Measurements from ENCODE around the gene TMEM147. TPM values are rescaled to one million over a fixed set of nuclear protein-coding genes. Genes with fewer than 3 reads are reported as not detected.

The TMEM147 gene, protein sequence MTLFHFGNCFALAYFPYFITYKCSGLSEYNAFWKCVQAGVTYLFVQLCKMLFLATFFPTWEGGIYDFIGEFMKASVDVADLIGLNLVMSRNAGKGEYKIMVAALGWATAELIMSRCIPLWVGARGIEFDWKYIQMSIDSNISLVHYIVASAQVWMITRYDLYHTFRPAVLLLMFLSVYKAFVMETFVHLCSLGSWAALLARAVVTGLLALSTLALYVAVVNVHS
- total RNA-seq, result 48.7 and 50.9 TPM in 2 replicates

GRCh38 chr19:35545001-35545854 lies at the start of gene TMEM147:
Gene TMEM147, plus strand, starts transcription at chr19:35545626. Its CDS starts 114 bp downstream, at chr19:35545740.

GRCh38 chr19:35513628-35514281 lies 31.7 kb upstream of the TMEM147 start, which contains the start of gene DMKN:
Gene DMKN, minus strand, starts transcription at chr19:35513649. Its CDS starts 174 bp downstream, at chr19:35513475.

GRCh38 chr19:35528218-35529038 lies 17.0 kb upstream of the TMEM147 start, which contains the start of gene SBSN:
Gene SBSN, minus strand, starts transcription at chr19:35528311. Its CDS starts 30 bp downstream, at chr19:35528281.

DNA sequence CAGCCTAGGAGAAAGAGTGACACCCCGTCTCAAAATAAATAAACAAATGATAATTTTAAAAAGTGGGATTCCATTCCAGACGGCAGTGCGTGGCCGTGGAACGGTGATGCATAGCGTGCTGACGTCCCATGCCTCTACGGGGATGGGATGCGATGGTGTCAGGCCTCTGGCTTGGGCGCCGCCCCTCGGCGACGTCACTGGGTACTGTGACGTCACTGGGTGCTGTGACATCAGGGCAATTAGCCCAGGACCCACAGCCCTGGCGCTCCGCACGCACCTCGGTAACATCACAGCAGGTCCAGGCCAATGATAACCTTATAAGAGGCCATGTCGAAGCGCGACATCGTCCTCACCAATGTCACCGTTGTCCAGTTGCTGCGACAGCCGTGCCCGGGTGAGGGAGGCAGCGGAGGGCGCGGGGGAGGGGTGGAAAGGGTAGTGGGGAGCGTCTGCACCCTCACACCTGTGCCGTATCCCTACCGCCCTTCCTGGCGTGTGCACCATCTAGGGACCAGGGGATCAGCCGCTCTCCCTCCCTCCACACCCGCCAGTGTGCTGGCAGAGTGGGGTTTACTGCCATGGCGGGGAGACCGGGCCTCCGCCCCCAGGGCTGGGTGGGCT lies 12.1 kb upstream of the TMEM147 start, which contains the start of gene GAPDHS:
TSS of gene GAPDHS (plus strand) at position 256 of the 621 bp plus-strand sequence. CDS start at position 328, 72 bp downstream.

DNA sequence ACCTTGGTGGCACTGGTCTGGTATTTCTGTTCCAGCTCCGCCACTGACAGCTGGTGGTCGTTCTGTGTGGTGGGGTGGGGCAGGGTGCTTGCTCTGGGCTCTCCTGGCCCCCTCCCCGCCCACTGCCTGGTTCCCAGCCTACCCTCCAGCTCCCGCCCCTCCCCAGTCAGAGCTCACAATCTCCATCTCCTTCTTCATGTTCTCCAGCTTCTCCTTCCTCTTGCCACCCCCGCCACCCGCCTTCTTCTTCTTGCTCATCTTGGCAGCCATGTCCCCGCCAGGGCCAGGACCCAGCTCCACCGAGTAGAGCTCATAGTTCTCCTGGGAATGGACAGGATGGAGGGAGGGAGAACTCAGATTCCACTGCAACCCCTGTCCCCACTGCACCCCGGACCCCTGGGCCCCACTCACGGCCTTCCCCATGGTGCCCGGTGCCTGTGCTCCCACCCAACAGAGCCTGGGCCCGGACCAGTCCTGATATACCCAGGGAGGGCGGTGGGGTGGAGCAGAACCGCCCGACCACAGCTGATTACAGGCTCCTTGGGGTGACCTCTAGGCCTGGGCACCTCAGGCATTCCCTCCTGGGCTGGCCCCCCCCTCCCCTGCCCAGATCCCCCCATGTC lies 17.9 kb downstream of the TMEM147 start, which contains the start of gene ATP4A:
TSS of gene ATP4A (minus strand) at position 452 of the 623 bp plus-strand sequence. CDS start at position 423, 29 bp downstream.

DNA sequence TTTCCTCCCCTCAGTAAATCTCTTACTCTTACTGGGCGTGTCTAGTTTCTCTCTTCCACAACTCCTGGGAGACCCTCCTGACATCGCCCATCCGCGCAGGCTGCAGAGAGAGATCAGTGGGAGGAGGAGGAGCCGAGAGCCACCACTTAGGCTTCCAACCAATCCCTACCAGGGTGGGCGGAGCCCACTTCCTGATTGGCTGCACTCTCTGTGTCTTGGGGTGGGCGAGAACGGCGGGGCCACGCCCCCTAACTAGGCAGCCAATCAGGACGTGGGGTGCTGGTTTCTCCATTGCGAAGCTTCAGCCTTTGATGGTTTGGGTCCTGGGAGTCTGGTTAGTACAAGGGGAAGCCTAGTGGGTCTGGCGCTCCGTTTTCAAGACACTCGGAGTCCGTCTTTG lies 40.4 kb downstream of the TMEM147 start, which contains the start of gene PMIS2:
TSS of gene PMIS2 (plus strand) at position 326 of the 400 bp plus-strand sequence. CDS start 87 bp downstream, outside the sequence.

Other genes with a start within 250 kb of the TMEM147 start
- 0.11 and 0.26 TPM in 2 replicates for gene CD22, start 216.4 kb upstream of the TMEM147 start, total RNA-seq
- gene FFAR1, start 197.7 kb upstream of the TMEM147 start, total RNA-seq, result not detected in 2 replicates
- not detected in 2 replicates for gene FFAR3, start 187.2 kb upstream of the TMEM147 start, total RNA-seq
- gene GPR42, start 174.6 kb upstream of the TMEM147 start, total RNA-seq, result not detected in 2 replicates
- gene FFAR2, start 97.4 kb upstream of the TMEM147 start, total RNA-seq, result not detected in 2 replicates
- gene KRTDAP, start 55.2 kb upstream of the TMEM147 start, total RNA-seq, result not detected in 2 replicates
- gene DMKN, start 32.0 kb upstream of the TMEM147 start, total RNA-seq, result not detected in 2 replicates
- gene SBSN, start 17.3 kb upstream of the TMEM147 start, total RNA-seq, result not detected in 2 replicates
- 0.09 TPM in 1 of 2 replicates, not detected in the other for gene GAPDHS, start 12.2 kb upstream of the TMEM147 start, total RNA-seq
- gene ATP4A, start 18.0 kb downstream of the TMEM147 start, total RNA-seq, result not detected in 2 replicates
- gene PMIS2, start 40.5 kb downstream of the TMEM147 start, total RNA-seq, result not detected in 2 replicates
- 3.3 and 3.5 TPM in 2 replicates for gene HAUS5, start 67.1 kb downstream of the TMEM147 start, total RNA-seq
- 26.0 and 28.3 TPM in 2 replicates for gene RBM42, start 83.4 kb downstream of the TMEM147 start, total RNA-seq
- gene ETV2, start 96.1 kb downstream of the TMEM147 start, total RNA-seq, result 0.17 and 0.87 TPM in 2 replicates
- gene COX6B1, start 102.7 kb downstream of the TMEM147 start, total RNA-seq, result 292 and 462 TPM in 2 replicates
- gene UPK1A, start 120.9 kb downstream of the TMEM147 start, total RNA-seq, result not detected in 2 replicates
- not detected in 2 replicates for gene ZBTB32, start 158.9 kb downstream of the TMEM147 start, total RNA-seq
- 4.2 and 4.3 TPM in 2 replicates for gene KMT2B, start 172.4 kb downstream of the TMEM147 start, total RNA-seq
- 0.34 and 0.65 TPM in 2 replicates for gene IGFLR1, start 196.8 kb downstream of the TMEM147 start, total RNA-seq
- gene U2AF1L4, start 199.8 kb downstream of the TMEM147 start, total RNA-seq, result 2.8 and 3.8 TPM in 2 replicates
- 17.0 and 19.9 TPM in 2 replicates for gene PSENEN, start 200.0 kb downstream of the TMEM147 start, total RNA-seq
- 4.0 and 4.3 TPM in 2 replicates for gene LIN37, start 202.9 kb downstream of the TMEM147 start, total RNA-seq
- 0.09 and 0.11 TPM in 2 replicates for gene HSPB6, start 211.4 kb downstream of the TMEM147 start, total RNA-seq
- 0.95 and 1.1 TPM in 2 replicates for gene PROSER3, start 212.6 kb downstream of the TMEM147 start, total RNA-seq
- gene ARHGAP33, start 229.9 kb downstream of the TMEM147 start, total RNA-seq, result 0.95 and 1.4 TPM in 2 replicates